Neural cell (in vitro differentiated cells): ENCODE results near the gene SOX5. TPM values are rescaled to one million over a fixed set of nuclear protein-coding genes. Genes with fewer than 3 reads are reported as not detected.

Source experiments
- H2AFZ ChIP-seq: fragments of 200-600, 300-800 bp; sonication (generic), shearing (Covaris generic); 2 replicates; pipeline ENCODE4 v1.6.0; 2014; ENCODE audit warnings: low read depth, mild to moderate bottlenecking, antibody characterized with exemption, low read length, moderate library complexity
- H3F3A ChIP-seq: fragments of 200-600 bp; shearing (Covaris generic); 2 replicates; pipeline ENCODE4 v1.6.1; 2016; ENCODE audit warnings: mild to moderate bottlenecking, moderate library complexity, mixed read lengths, antibody characterized with exemption, low read length; ENCODE audit not compliant: insufficient read depth, poor library complexity, severe bottlenecking
- H3K27ac ChIP-seq: fragments of 200-600, 300-800 bp; sonication (generic), shearing (Covaris generic); 2 replicates; pipeline ENCODE4 v1.5.1; 2014; ENCODE audit warnings: mild to moderate bottlenecking, low read length, moderate library complexity
- H3K27me3 ChIP-seq: fragments of 300-800, 200-600 bp; sonication (generic), shearing (Covaris generic); 2 replicates; pipeline ENCODE4 v1.6.0; 2014; ENCODE audit warnings: mild to moderate bottlenecking, low read depth, low read length, moderate library complexity; ENCODE audit not compliant: insufficient read depth
- H3K36me3 ChIP-seq: fragments of 300-800, 200-600 bp; sonication (generic), shearing (Covaris generic); 2 replicates; pipeline ENCODE4 v1.5.1; 2014; ENCODE audit warnings: mild to moderate bottlenecking, antibody characterized with exemption, low read length, moderate library complexity; ENCODE audit not compliant: insufficient read depth
- H3K4me2 ChIP-seq: fragments of 300-800, 200-600 bp; sonication (generic), shearing (Covaris generic); 2 replicates; pipeline ENCODE4 v1.6.0; 2014; ENCODE audit warnings: mild to moderate bottlenecking, low read length
- H3K4me3 ChIP-seq: fragments of 300-800, 200-600 bp; sonication (generic), shearing (Covaris generic); 2 replicates; pipeline ENCODE4 v1.5.1; 2014; ENCODE audit warnings: mild to moderate bottlenecking, low read length, moderate library complexity
- H3K79me2 ChIP-seq: fragments of 200-600 bp; shearing (Covaris generic); replicated peaks from 2 replicates; pipeline ENCODE4 v1.6.0; 2014; ENCODE audit warnings: mild to moderate bottlenecking, low read length, moderate library complexity; ENCODE audit not compliant: insufficient read depth
- H3K9ac ChIP-seq: fragments of 300-800, 200-600 bp; sonication (generic), shearing (Covaris generic); 2 replicates; pipeline ENCODE4 v1.6.1; 2016; ENCODE audit warnings: mild to moderate bottlenecking, low read length, mixed read lengths
- H3K9me2 ChIP-seq: fragments of 200-600 bp; shearing (Covaris generic); 2 replicates; pipeline ENCODE4 v1.6.1; 2016; ENCODE audit warnings: mild to moderate bottlenecking, low read length, mixed read lengths; ENCODE audit not compliant: insufficient read depth
- H3K9me3 ChIP-seq: fragments of 200-600, 300-800 bp; sonication (generic), shearing (Covaris generic); 2 replicates; pipeline ENCODE4 v1.6.1; 2016; ENCODE audit warnings: mild to moderate bottlenecking, mixed run types, low read length, moderate library complexity, mixed read lengths
- H4K20me1 ChIP-seq: fragments of 200-600 bp; shearing (Covaris generic); 2 replicates; pipeline ENCODE4 v1.6.1; 2016; ENCODE audit warnings: mild to moderate bottlenecking, mixed run types; ENCODE audit not compliant: insufficient read depth
- CTCF ChIP-seq: fragments of 450-650 bp; IDR thresholded peaks from 2 replicates; pipeline ENCODE4 v1.5.1; 2014; ENCODE audit warnings: antibody characterized with exemption, mild to moderate bottlenecking, moderate library complexity; ENCODE audit not compliant: poor library complexity, severe bottlenecking
- EP300 ChIP-seq: fragments of 450-650 bp; conservative IDR thresholded peaks from 2 replicates; pipeline ENCODE4 v1.6.1; 2014; ENCODE audit warnings: antibody characterized with exemption, mild to moderate bottlenecking, moderate library complexity; ENCODE audit not compliant: poor library complexity, severe bottlenecking
- EZH2 ChIP-seq: fragments of 200-600, 300-800 bp; shearing (Covaris generic), sonication (generic); IDR thresholded peaks from 2 replicates; pipeline ENCODE4 v1.6.1; 2014; ENCODE audit warnings: antibody characterized with exemption, low read length, borderline replicate concordance, mild to moderate bottlenecking; ENCODE audit not compliant: insufficient read depth, poor library complexity, severe bottlenecking
- MXI1 ChIP-seq: fragments of 450-650 bp; conservative IDR thresholded peaks from 2 replicates; pipeline ENCODE4 v1.6.1; 2014; ENCODE audit warnings: antibody characterized with exemption, mild to moderate bottlenecking; ENCODE audit not compliant: poor library complexity, severe bottlenecking
- POLR2AphosphoS5 ChIP-seq: IDR thresholded peaks from 2 replicates; pipeline ENCODE4 v1.6.1; 2012
- RAD21 ChIP-seq: fragments of 450-650 bp; conservative IDR thresholded peaks from 2 replicates; pipeline ENCODE4 v1.6.1; 2014; ENCODE audit warnings: antibody characterized with exemption, mild to moderate bottlenecking, moderate library complexity
- REST ChIP-seq: IDR thresholded peaks from 2 replicates; pipeline ENCODE4 v1.6.1; 2012; ENCODE audit warnings: borderline replicate concordance
- SMC3 ChIP-seq: fragments of 450-650 bp; conservative IDR thresholded peaks from 2 replicates; pipeline ENCODE4 v1.6.1; 2014; ENCODE audit warnings: antibody characterized with exemption, mild to moderate bottlenecking, moderate library complexity; ENCODE audit not compliant: poor library complexity
- TAF1 ChIP-seq: IDR thresholded peaks from 2 replicates; pipeline ENCODE4 v1.6.1; 2012; ENCODE audit warnings: low read depth
- polyA plus RNA-seq: library from polyadenylated mRNA; depleted of rRNA; stranded (reverse); fragments of >200 nt; gene quantifications from 2 replicates; pipeline ENCODE4 v1.2.3, GENCODE V29; 2014

Gene SOX5
- polyA plus RNA-seq, 1 donor from 2014 or later, result 1.8 TPM

GRCh38 chr12:23815810-23816209, 133.7 kb downstream of the SOX5 start:
- no peaks in the 10 kb centered on the region for H3K9me2 ChIP-seq
- H3K9me3 ChIP-seq, result no peaks in the 10 kb centered on the region
- H3K27ac ChIP-seq, result no peak overlapping the region
- no peaks in the 10 kb centered on the region for H3K79me2 ChIP-seq
- H3K9ac ChIP-seq, result no peak overlapping the region
- H3K4me3 ChIP-seq, result no peak overlapping the region
- TF ChIP-seq EZH2 (no peak), REST (no peak), TAF1 (no peak), POLR2AphosphoS5 (no peak)
- H3K27me3 ChIP-seq, result no peaks in the 10 kb centered on the region
- H4K20me1 ChIP-seq, result no peaks in the 10 kb centered on the region
- H3F3A ChIP-seq, result no peaks in the 10 kb centered on the region
- H3K4me2 ChIP-seq, result no peak overlapping the region
- H3K36me3 ChIP-seq, result no peaks in the 10 kb centered on the region
- H2AFZ ChIP-seq, result no peak overlapping the region

GRCh38 chr12:23813206-23813605, 136.3 kb downstream of the SOX5 start:
- no peaks in the 10 kb centered on the region for H3K36me3 ChIP-seq

More at GRCh38 chr12:23813206-23813605, 136.3 kb downstream of the SOX5 start:
- no peak overlapping the region for H2AFZ ChIP-seq
- no peak overlapping the region for H3K27ac ChIP-seq
- H3K79me2 ChIP-seq, result peaks cover 8% of the 10 kb centered on the region
- H3K4me2 ChIP-seq, result no peak overlapping the region
- no peak overlapping the region for H3K9ac ChIP-seq
- no peaks in the 10 kb centered on the region for H3K9me3 ChIP-seq
- no peaks in the 10 kb centered on the region for H3K9me2 ChIP-seq
- TF ChIP-seq REST, result no peak
- no peak for TF ChIP-seq SMC3
- TF ChIP-seq EZH2, result no peak
- no peak for TF ChIP-seq EP300
- TF ChIP-seq POLR2AphosphoS5, result no peak
- no peak for TF ChIP-seq RAD21
- TF ChIP-seq CTCF, result no peak
- no peak for TF ChIP-seq TAF1
- TF ChIP-seq MXI1, result no peak
- H3F3A ChIP-seq, result no peaks in the 10 kb centered on the region
- no peaks in the 10 kb centered on the region for H4K20me1 ChIP-seq
- no peak overlapping the region for H3K4me3 ChIP-seq
- no peaks in the 10 kb centered on the region for H3K27me3 ChIP-seq
